T-helper 1 cell treated with Interleukin-12 subunit alpha and Interleukin-12 subunit beta and Interleukin-4 antibody, amounts not matched to agents 30 ng/mL and 1 ng/mL, for 36 hours (primary cell): Measurements from ENCODE around the gene NLRC5. TPM values are rescaled to one million over a fixed set of nuclear protein-coding genes. Genes with fewer than 3 reads are reported as not detected.
"Not testable (repeated sequence)": the region's sequence is repeated elsewhere in the genome, so short reads cannot be mapped to it uniquely, and the experiment has no call there.

Experiments
- intact Hi-C: fragments of 100-400 bp; cut with micrococcal nuclease; formaldehyde crosslinking; loops from one replicate; pipeline ENCODE4 v1.15.1; 2024
- total RNA-seq: library from RNA; stranded (reverse); gene quantifications from 2 replicates; pipeline ENCODE4 v1.2.3, GENCODE V29; 2022

The NLRC5 gene
- total RNA-seq, 1 donor from 2014 or later, result 398 TPM

DNA sequence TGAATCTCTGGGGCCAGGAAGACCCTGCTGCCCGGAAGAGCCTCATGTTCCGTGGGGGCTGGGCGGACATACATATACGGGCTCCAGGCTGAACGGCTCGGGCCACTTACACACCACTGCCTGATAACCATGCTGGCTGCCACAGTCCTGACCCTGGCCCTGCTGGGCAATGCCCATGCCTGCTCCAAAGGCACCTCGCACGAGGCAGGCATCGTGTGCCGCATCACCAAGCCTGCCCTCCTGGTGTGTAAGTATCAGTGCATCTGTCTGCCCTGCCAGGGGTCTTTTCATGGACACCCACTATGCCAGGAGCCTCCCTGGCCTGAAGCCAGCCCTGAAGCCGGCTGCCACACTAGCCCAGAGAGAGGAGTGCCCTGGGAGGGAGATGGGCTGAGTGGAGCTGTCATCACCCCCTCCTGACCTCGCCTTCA, 27.5 kb upstream of the NLRC5 start, which contains the start of gene CETP:
Gene CETP (plus strand): TSS at position 100 of the 431 bp plus-strand sequence. CDS start 30 bp downstream, at position 130.
- intact Hi-C loops, result no loop called here

DNA sequence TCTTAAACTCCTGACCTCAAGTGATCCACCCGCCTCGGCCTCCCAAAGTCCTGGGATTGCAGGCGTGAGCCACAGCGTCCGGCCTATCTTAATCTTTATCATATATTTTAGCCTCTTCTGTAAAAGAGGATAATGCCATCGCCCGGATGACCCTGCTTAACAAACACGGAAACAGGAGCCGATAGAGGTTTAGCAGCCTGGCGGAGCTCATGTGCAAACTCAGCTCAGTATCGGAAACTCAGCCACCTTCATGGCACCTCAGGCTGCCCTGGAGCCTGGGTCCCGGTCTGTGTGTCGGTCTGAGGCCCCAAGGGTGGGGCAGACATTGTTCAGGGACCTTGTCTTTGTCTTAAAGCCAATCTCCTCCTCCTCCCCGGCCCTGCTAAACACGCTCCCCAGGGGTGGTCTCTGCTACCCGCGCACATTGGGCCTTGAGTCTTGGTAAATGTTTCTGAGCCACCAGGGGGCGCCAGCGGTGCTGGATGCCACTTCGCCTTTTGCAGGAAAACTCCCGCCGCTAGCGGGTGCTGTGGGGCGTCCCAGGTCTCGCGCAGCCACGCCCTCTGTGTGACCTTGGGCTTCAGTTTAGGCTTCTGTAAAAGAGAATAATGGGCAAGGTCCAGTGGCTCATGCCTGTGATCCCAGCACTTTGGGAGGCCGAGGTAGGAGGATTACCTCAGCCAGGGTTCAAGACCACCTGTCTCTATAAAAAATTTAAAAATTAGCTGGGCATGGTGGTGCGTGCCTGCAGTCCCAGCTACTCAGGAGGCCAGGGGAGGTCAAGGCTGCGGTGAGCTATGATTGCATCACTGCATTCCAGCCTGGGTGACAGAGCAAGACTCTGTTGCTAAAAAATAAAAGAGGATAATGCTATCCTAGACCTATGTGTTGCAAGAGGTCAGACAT, 24.9 kb upstream of the NLRC5 start:
- intact Hi-C loops, result loop anchor here (1.0 to 2.0 kb wide), 6 partner anchors 25 to 204 kb away; partner anchors contain the start of gene NLRC5

DNA sequence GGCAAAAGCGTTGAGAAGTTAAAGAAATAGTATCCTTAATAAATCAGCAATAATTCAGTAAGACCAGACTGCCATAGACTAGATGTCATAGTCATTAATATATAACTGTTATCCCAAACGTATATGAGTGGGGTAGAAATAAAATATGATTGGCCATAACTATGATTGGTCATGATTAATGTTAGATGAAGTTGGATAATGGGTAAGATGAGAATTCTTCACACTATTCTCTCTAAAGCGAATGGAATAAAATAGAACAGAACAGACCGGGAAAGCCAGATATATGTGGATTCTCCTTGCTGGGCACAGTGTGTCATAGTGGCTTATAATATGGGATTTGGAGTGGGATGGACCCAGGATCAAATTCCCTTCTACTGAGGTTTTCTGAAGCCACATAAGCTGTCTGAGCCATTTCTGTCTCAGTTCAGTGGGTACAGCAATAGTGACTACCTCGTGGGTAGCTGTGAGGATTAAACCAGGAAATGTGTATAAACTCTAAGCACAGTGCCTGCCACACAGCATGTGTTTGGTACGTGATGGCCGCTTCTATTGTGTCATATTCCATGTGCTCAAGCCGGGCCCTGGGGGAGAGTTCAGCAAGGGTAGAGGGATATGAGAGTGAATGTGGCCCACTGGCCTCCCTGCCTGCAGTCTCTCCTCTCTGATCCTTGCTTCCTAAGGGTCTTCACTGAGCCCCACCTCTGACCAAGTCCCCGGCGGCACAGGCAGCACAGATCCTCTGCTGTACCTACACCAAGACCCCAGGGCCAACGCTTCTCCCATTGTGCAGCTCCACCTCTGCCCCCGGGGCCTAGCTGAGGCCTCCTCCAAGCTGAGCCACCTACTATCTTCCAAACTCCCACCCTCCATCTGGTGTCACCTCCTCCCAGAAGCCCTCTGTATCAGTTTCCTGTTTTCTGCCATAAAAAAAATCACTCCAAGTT, 23.9 kb upstream of the NLRC5 start:
- intact Hi-C loops, result loop anchor here (2.0 kb wide), 1 partner anchor 27 kb away; no protein-coding TSS in a partner anchor

- intact Hi-C loops, result no loop called here
Observed at GRCh38 chr16:56966093-56966475, 23.3 kb upstream of the NLRC5 start.

DNA sequence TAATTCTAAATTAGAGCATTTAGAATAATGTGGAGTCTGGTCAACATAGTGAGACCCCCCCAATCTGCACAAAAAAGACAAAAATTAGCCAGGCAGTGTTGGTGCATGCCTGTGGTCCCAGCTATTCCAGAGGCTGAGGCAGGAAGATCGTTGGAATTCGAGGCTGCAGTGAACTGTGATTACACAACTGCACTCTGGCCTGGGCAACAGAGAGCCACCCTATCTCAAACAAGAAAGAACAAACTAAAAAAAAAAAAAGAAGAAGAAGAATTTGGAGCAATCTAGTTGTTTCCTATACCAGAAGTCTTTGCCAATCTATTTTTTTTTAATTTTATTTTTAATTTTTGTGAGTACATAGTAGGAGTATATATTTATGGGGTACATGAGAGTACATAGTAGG, 21.6 kb upstream of the NLRC5 start:
- intact Hi-C loops, result no loop called here

DNA sequence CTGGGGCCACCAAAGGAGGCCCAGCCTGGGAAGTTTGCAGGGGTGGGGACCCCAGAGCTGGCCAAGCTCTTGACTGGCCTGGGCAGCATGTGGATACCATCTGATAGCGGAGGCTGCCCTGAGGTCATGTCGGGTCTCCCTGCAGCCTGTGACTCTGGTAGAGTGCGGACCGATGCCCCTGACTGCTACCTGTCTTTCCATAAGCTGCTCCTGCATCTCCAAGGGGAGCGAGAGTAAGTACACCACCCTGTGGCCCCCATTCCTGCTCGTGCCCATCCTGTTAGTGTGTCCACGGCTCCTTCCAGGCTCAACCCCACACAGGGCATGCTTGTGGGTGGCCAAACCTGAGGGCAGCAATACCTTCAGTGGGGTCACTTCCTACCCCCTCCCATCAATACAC, 19.6 kb upstream of the NLRC5 start:
- intact Hi-C loops, result no loop called here

GRCh38 chr16:56970934-56971767, 18.2 kb upstream of the NLRC5 start:
- intact Hi-C loops, result no loop called here

- intact Hi-C loops, result no loop called here
Observed at GRCh38 chr16:56971768-56972043, 17.7 kb upstream of the NLRC5 start.

- intact Hi-C loops, result no loop called here
Observed at GRCh38 chr16:56972403-56973293, 16.7 kb upstream of the NLRC5 start.

GRCh38 chr16:56973294-56973689, 16.1 kb upstream of the NLRC5 start:
- intact Hi-C loops, result no loop called here

GRCh38 chr16:56973899-56974298, 15.5 kb upstream of the NLRC5 start:
- intact Hi-C loops, result not testable (repeated sequence)

DNA sequence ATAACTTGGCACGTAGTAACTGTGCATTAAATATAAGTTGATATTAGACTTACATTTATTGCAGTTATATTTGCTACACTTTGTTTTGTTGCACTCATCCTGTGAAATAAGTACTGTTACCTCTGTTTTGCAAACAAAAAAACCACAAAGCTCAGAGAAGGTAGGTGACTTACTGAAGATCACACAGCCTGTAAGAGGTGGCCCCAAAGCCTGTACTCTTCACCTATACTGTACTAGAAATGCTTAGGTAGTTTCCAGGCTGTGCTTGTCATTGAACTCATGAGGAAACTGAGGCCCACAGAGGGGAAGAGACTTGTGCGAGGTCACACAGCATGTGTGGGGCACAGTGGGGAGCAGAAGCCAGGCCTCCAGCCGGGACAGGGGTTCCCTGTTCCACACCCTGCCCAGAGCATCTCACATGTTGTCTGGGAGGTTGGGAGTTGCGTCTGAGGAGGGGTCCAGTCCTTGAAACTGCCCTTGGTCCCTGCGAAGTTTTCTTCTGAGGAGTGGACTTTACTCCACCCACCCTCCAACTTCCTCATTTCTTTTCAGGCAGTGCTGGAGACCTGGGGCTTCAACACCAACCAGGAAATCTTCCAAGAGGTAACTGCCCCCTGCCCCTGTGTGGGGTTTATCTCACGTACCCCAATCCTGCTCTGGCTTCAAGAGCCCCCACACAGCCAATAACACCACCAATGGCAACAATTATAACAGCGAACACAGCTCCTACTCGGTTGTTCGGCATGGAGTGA, 14.6 kb upstream of the NLRC5 start:
- intact Hi-C loops, result no loop called here

GRCh38 chr16:56975714-56976113, 13.6 kb upstream of the NLRC5 start:
- intact Hi-C loops, result no loop called here

DNA sequence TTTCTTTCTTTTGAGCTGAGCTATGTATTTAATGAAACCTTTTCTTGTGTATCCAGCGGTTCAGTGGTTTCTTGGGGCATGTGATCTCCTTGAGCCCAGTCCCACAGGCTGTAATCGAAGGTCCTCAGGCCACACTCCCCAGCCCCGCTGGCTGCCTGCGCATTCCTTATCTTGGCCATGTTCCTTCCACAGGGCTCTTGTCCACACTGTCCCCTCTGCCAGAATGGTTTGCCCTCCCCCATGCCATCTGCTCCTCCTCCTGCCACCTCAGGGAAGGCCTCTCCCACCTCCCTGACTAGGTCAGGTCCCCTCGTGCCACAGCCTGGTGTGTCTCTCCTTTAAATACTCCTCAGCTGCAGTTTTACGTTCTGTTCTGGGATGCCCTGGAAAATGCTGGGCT, 12.1 kb upstream of the NLRC5 start:
- intact Hi-C loops, result no loop called here

DNA sequence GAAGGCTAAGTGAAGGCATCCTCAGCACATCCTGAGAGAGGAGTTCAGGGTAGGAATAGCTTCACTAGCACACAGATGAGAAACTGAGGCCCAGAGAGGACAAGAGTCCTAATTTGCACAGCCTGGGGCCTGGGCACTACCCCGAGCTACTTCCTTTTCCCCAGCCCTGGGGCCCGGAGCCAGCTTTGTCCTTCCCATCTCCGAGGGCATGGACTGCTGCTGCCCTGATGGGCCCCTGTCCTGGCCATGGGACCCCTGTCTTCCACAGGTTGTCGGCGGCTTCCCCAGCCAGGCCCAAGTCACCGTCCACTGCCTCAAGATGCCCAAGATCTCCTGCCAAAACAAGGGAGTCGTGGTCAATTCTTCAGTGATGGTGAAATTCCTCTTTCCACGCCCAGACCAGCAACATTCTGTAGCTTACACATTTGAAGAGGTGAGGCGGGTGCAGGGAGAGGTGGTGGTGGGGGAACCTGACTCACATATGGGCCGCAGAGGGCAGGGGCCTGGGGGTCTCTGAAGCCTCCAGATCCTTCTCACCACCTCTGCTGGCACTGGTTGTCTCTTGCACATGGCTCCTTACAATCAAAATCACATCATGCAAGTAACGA, 11.4 kb upstream of the NLRC5 start:
- intact Hi-C loops, result no loop called here

- intact Hi-C loops, result no loop called here
Observed at GRCh38 chr16:56980201-56980535, 9.2 kb upstream of the NLRC5 start.

DNA sequence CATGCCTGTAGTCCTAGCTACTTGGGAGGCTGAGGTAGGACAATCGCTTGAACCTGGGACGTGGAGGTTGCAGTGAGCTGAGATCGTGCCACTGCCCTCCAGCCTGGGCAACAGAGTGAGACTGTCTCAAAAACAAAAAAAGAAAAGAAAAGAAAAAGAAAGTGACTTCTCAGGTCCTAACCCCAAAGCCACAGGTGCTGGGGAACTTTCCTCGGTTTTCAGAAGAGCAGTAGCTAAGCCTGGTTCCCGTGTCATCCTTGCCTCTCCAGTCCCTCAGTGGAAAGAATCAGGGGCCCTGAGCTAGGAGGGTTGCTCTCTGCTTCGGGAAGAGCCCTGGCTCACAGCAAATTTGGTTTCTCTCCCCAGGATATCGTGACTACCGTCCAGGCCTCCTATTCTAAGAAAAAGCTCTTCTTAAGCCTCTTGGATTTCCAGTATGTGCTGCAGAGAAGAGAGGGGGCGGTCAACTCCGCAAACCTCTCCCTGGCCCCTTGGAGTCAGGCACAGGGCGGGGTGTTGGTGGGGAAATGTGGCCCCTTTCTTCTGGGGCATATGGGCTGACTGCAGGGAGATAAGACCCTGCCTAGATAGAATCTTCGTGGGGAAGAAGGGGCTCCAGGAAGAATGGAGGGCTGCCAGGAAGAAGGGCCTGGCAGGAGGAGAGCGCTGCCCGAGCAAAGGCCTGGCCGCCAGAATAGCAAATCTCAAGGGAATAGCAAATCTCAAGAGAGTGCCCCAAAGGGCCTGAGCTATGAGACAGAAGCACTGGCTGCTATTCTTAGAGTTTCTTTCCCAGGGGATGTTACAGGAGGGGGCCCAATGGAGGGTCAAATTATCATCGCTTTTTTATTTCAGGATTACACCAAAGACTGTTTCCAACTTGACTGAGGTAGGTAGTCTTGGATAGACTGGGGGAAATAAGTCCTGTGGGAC, 8.3 kb upstream of the NLRC5 start:
- intact Hi-C loops, result no loop called here

GRCh38 chr16:56981729-56982271, 7.6 kb upstream of the NLRC5 start:
- intact Hi-C loops, result no loop called here
